RWPE1 (cell line): ENCODE data around the gene TNFRSF18.

Experiments
- CTCF ChIA-PET: fragments of 350-600 bp; sonication (Branson Sonifier 250); formaldehyde crosslinking; extraction: SDS; loops from one replicate; lab custom pipeline; 2021; lab: Yijun Ruan, JAX
- POLR2A ChIA-PET: fragments of 400-600 bp; formaldehyde crosslinking; extraction: SDS; loops from one replicate; lab custom pipeline; 2020; ENCODE audit warnings: antibody characterized with exemption; ENCODE audit not compliant: low non-redundant PET; lab: Yijun Ruan, JAX
- DNase-seq: peaks from one replicate; pipeline ENCODE4 v3.0.0; 2012; ENCODE audit warnings: low spot score
- H3K27ac ChIP-seq: fragments of 450-650 bp; 2 replicates; pipeline ENCODE4 v1.5.1; 2017
- CTCF ChIP-seq: fragments of 450-650 bp; conservative IDR thresholded peaks from 2 replicates; pipeline ENCODE4 v1.5.1; 2017; ENCODE audit warnings: low read depth, mild to moderate bottlenecking

The TNFRSF18 gene

GRCh38 chr1:1194723-1195122, 11.7 kb downstream of the TNFRSF18 start:
- no peak for DNase-seq
- POLR2A ChIA-PET: no interaction called here
- no peak overlapping the region for H3K27ac ChIP-seq
- CTCF ChIA-PET: no interaction called here
- no peak for TF ChIP-seq CTCF

GRCh38 chr1:1191734-1192133, 14.7 kb downstream of the TNFRSF18 start:
- TF ChIP-seq CTCF: no peak
- H3K27ac ChIP-seq: no peak overlapping the region
- POLR2A ChIA-PET: no interaction called here
- no peak for DNase-seq
- CTCF ChIA-PET: no interaction called here

GRCh38 chr1:1189111-1189510, 17.3 kb downstream of the TNFRSF18 start:
- POLR2A ChIA-PET: no interaction called here
- TF ChIP-seq CTCF: no peak
- no peak overlapping the region for H3K27ac ChIP-seq
- CTCF ChIA-PET: no interaction called here
- no peak for DNase-seq

- POLR2A ChIA-PET: no interaction called here
- CTCF ChIA-PET: interaction anchor here (0.6 to 0.7 kb wide), 2 partner anchors 7 to 18 kb away, joined by 3 to 4 read pairs; no protein-coding TSS in a partner anchor
- no peak overlapping the region for H3K27ac ChIP-seq
- no peak for DNase-seq
- TF ChIP-seq CTCF: no peak
These were observed 18.5 kb downstream of the TNFRSF18 start for GRCh38 chr1:1187938-1188337.

- TF ChIP-seq CTCF: no peak
- ChIA-PET POLR2A (no interaction called here), CTCF (no interaction called here)
- no peak overlapping the region for H3K27ac ChIP-seq
- no peak for DNase-seq
These were observed 21.2 kb downstream of the TNFRSF18 start for GRCh38 chr1:1185101-1185765.

GRCh38 chr1:1183833-1184775, 22.3 kb downstream of the TNFRSF18 start:
- H3K27ac ChIP-seq: no peak overlapping the region
- TF ChIP-seq CTCF: no peak
- CTCF ChIA-PET: no interaction called here
- POLR2A ChIA-PET: no interaction called here
- no peak for DNase-seq
